ENCODE measurements around the gene COX5A. TPM values are rescaled to one million over a fixed set of nuclear protein-coding genes. Genes with fewer than 3 reads are reported as not detected.

The COX5A gene
- total RNA-seq, result 10 to 100 TPM; 58.6 to 86.2 (median 75.5) TPM

DNA sequence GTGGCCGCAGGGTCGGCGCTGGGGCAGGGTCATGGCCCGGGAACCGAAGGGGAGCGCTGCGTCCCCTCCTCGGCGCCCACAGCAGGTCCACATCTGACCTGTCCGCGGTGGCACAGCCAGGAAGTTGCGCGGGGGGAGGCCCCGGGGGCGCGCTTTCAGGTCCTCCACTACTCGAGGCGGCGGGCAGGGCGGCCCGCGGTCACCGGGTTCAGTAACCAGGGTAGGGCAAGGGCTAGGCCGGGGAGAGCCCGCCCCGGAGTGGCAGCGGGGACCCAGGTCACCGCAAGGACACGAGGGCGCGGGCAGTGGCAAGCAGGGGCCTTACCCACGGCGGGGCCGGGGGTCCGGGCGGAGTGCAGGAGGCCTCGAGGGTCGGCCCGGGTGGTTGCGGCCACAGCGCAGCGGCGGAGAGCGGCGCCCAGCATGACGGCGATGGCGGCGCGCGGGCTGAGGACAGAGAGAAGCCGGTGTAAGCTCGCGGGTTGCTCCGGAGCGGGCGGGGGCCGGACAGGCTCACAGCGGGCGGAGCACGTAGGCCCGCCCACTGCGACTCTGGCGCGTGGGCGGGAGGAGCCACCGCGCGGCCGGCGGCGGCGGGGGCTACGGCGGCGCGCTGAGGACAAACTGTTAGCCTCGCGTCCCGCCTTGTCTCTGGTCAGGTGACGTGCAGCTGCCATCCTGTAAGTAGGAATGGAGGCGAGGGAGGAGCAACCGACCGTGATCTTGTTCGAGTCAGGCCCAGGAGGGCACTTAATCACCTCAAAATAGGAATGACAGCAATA lies at the start of gene COX5A:
Gene COX5A, minus strand, starts transcription at position 484 of the 782 bp plus-strand sequence. Its CDS starts 59 bp downstream, at position 425.
- intact Hi-C loops (cut with DNase I), result loop anchor here (5.0 kb wide), 2 partner anchors 35 to 155 kb away; partner anchors contain the start of gene CSK
- H3K27ac ChIP-seq (replicated peaks in 1 of 4), result peak within 1 kb of the TSS; percentile 94 to 99 (median 94)
- peaks cover 0 to 4% (median 0%) of the 10 kb centered on the region in 4 donors for H3K36me3 ChIP-seq
- peaks cover 25 to 48% (median 42%) of the 10 kb centered on the region in 4 donors for H3K4me1 ChIP-seq
- peak; percentile 95 for DNase-seq (ENCODE audit: extremely low spot score)
- H3K9me3 ChIP-seq, result no peaks in the 10 kb centered on the region
- TF ChIP-seq POLR2AphosphoS5 (IDR thresholded peaks at IDR 0.05) (peak; percentile 87 to 92), CTCF (IDR thresholded peaks at IDR 0.05) (peak in 1 of 3 experiments; percentile 17), POLR2A (IDR thresholded peaks at IDR 0.05; ENCODE audit: low read depth) (peak; percentile 62), EP300 (IDR thresholded peaks at IDR 0.05) (no peak)
- H3K4me3 ChIP-seq, result peak within 1 kb of the TSS; percentile 78 to 99 (median 82)
- 0% methylated on average over 24 of the region's 85 CpGs for WGBS
- no peaks in the 10 kb centered on the region for H3K27me3 ChIP-seq

DNA sequence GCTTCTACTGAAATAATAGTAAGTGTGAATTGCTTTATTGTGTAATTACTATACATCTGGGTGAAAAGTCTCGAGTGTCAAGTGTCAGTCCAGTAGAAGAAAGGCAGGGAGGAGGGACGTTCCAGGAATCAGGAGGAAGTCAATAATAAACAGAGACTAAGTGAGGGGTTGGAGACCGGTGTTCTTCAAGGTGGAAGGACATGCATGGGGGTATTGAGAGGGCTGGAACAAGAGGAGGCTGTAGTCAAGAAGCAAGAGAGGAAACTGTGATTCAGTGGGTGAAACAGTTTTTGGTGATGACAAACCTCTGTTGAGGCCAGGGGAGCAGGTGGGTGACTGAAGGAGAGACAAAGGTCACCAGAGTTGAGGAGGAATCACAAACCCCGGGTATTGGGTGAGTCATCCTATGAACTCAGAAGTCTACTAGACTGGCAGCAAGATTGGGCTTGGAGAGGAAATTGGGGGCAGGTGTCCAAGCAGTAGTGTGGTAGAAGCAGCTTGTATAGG lies 45.9 kb upstream of the COX5A start:
- Histone ChIP-seq H3K9me3 (no peaks in the 10 kb centered on the region), H3K27me3 (peaks cover 0 to 42% (median 0%) of the 10 kb centered on the region in 4 donors), H3K4me3 (no peak overlapping the region), H3K4me1 (no peaks in the 10 kb centered on the region), H3K27ac (replicated peaks in 1 of 4) (no peak overlapping the region), H3K36me3 (no peaks in the 10 kb centered on the region)
- intact Hi-C loops (cut with DNase I), result no loop called here
- TF ChIP-seq POLR2AphosphoS5 (IDR thresholded peaks at IDR 0.05), result no peak
- TF ChIP-seq CTCF (IDR thresholded peaks at IDR 0.05), result no peak
- no peak for TF ChIP-seq EP300 (IDR thresholded peaks at IDR 0.05)
- no peak for TF ChIP-seq POLR2A (IDR thresholded peaks at IDR 0.05; ENCODE audit: low read depth)
- no peak for DNase-seq (ENCODE audit: extremely low spot score)
- WGBS, result 36% methylated on average over 4 of the region's 4 CpGs

DNA sequence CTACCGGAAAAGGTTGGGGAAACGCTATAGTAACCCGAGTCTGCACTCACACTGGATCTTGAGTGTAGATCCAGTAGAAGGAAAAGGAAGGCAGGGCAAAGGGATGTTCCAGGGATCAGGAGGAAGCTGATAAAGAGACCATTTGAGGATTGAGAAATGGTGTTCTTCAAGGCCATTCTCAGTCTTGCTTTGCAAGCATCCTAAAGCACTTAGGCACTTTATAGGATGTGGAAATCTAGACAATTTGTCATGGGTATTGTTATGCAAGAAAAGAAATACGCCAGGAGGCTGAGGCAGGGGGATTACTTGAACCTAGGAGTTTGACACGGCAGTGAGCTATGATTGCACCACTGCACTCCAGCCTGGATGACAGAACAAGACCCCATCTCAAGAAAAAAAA lies 44.3 kb upstream of the COX5A start:
- no peak for DNase-seq (ENCODE audit: extremely low spot score)
- no peaks in the 10 kb centered on the region for H3K36me3 ChIP-seq
- no peak overlapping the region for H3K27ac ChIP-seq (replicated peaks in 1 of 4)
- H3K27me3 ChIP-seq, result peaks cover 0 to 42% (median 0%) of the 10 kb centered on the region in 4 donors
- WGBS, result 73% methylated on average over 5 of the region's 5 CpGs
- intact Hi-C loops (cut with DNase I), result no loop called here
- no peaks in the 10 kb centered on the region for H3K9me3 ChIP-seq
- no peaks in the 10 kb centered on the region for H3K4me1 ChIP-seq
- TF ChIP-seq CTCF (IDR thresholded peaks at IDR 0.05), result no peak
- TF ChIP-seq POLR2AphosphoS5 (IDR thresholded peaks at IDR 0.05), result no peak
- TF ChIP-seq EP300 (IDR thresholded peaks at IDR 0.05), result no peak
- no peak for TF ChIP-seq POLR2A (IDR thresholded peaks at IDR 0.05; ENCODE audit: low read depth)
- no peak overlapping the region for H3K4me3 ChIP-seq

GRCh38 chr15:74978503-74978902 lies 40.6 kb upstream of the COX5A start:
- Histone ChIP-seq H3K4me3 (no peak overlapping the region), H3K4me1 (no peaks in the 10 kb centered on the region), H3K27ac (replicated peaks in 1 of 4) (no peak overlapping the region), H3K27me3 (peaks cover 0 to 24% (median 0%) of the 10 kb centered on the region in 4 donors), H3K9me3 (no peaks in the 10 kb centered on the region), H3K36me3 (no peaks in the 10 kb centered on the region)
- TF ChIP-seq POLR2AphosphoS5 (IDR thresholded peaks at IDR 0.05) (no peak), EP300 (IDR thresholded peaks at IDR 0.05) (no peak), CTCF (IDR thresholded peaks at IDR 0.05) (no peak), POLR2A (IDR thresholded peaks at IDR 0.05; ENCODE audit: low read depth) (no peak)
- intact Hi-C loops (cut with DNase I), result no loop called here
- no peak for DNase-seq (ENCODE audit: extremely low spot score)
- 24% methylated on average over 3 of the region's 3 CpGs for WGBS

Data from esophagus muscularis mucosa (tissue), 4 donors.